ENCODE measurements around the gene OR4C5. TPM values are rescaled to one million over a fixed set of nuclear protein-coding genes. Genes with fewer than 3 reads are reported as not detected.
"Not testable (repeated sequence)": the region's sequence is repeated elsewhere in the genome, so short reads cannot be mapped to it uniquely, and the experiment has no call there.

OR4C5 gene
- total RNA-seq, 2 experiments from 2014 or later, result not detected

DNA sequence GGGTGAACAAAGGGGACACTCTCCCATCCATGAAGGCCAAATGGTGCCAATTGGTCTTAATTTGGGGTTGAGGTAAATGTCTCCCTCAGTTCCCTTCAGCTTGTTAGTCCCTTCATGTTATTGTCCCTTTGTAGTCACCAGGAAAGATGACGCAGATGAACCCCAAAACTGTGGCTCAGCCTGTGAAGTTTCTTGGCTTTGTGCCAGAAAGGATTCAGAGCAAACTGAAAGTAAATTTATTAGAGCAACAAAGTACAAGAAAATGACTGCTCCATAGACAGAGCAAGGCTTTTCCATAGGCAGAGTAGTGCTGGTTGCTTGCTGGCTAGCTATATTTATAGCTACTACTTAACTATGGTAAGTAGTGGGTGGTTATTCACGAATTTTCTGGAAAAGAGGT, 24.8 kb downstream of the OR4C5 start:
- Mint-ChIP-seq H3K27ac (peak overlapping the region; percentile 44), H3K36me3 (ENCODE audit: low read depth) (peaks cover 10% of the 10 kb centered on the region), H3K27me3 (no peaks in the 10 kb centered on the region), H3K4me1 (ENCODE audit: low read depth) (peaks cover 29% of the 10 kb centered on the region), H3K9me3 (peaks cover 3% of the 10 kb centered on the region), H3K4me3 (no peak overlapping the region)
- TF ChIP-seq, protein P1, sequence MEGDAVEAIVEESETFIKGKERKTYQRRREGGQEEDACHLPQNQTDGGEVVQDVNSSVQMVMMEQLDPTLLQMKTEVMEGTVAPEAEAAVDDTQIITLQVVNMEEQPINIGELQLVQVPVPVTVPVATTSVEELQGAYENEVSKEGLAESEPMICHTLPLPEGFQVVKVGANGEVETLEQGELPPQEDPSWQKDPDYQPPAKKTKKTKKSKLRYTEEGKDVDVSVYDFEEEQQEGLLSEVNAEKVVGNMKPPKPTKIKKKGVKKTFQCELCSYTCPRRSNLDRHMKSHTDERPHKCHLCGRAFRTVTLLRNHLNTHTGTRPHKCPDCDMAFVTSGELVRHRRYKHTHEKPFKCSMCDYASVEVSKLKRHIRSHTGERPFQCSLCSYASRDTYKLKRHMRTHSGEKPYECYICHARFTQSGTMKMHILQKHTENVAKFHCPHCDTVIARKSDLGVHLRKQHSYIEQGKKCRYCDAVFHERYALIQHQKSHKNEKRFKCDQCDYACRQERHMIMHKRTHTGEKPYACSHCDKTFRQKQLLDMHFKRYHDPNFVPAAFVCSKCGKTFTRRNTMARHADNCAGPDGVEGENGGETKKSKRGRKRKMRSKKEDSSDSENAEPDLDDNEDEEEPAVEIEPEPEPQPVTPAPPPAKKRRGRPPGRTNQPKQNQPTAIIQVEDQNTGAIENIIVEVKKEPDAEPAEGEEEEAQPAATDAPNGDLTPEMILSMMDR (IDR thresholded peaks at IDR 0.05), result no peak
- ATAC-seq (ENCODE audit: poor library complexity), result no peak
- intact Hi-C loops (cut with DNase I, micrococcal nuclease), result no loop called here
- no peak overlapping the region for H3K27ac ChIP-seq (ENCODE audit: low read depth in 1 of 2, low read length in 2 of 2)
- DNase-seq, result peak in 4 of 14 experiments; percentile 4 to 70 (median 28)
- no peaks in the 10 kb centered on the region for H3K27me3 ChIP-seq (ENCODE audit: control insufficient read depth in 1 of 2, insufficient read depth in 2 of 2, low read length in 2 of 2)
- H3K9me3 ChIP-seq (ENCODE audit: control insufficient read depth in 1 of 2, insufficient read depth in 1 of 2, low read length in 2 of 2), result peaks cover 0 to 14% of the 10 kb centered on the region in 2 experiments
- CTCF ChIA-PET, result no interaction called here
- no peaks in the 10 kb centered on the region for H3K36me3 ChIP-seq (ENCODE audit: insufficient read depth, low read length)
- H3K4me3 ChIP-seq (ENCODE audit: low read length), result no peak overlapping the region
- POLR2A ChIA-PET, result no interaction called here
- peaks cover 7% of the 10 kb centered on the region for H3K4me1 ChIP-seq (ENCODE audit: insufficient read depth, low read length)

DNA sequence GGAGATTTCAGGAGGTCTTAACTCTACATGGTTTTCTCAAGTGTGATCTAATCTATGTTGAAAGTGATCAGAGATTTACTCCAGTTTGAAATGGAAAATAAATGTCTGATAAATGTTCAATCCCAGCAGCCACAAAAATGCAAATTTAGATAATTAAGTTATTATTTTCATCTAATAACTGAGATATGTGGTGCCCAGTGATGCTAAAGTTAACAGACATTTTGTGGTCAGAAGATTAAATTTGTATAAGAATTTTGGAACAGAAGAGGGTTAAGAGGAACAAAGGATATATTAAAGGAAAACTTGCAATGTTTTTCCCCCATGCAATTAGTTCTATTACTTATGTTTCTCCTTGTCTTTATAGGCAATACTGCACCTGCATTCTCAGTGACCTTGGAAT, 41.6 kb downstream of the OR4C5 start, which contains the start of gene OR4C3:
TSS of gene OR4C3 (plus strand) at position 301 of the 400 bp plus-strand sequence. CDS start 102 bp downstream, outside the sequence.
- H3K4me3 Mint-ChIP-seq; POLR2A ChIA-PET; H3K9me3 ChIP-seq (ENCODE audit: control insufficient read depth in 1 of 2, insufficient read depth in 1 of 2, low read length in 2 of 2); H3K36me3 ChIP-seq (ENCODE audit: insufficient read depth, low read length); H3K36me3 Mint-ChIP-seq (ENCODE audit: low read depth); H3K9me3 Mint-ChIP-seq; H3K27ac ChIP-seq (ENCODE audit: low read depth in 1 of 2, low read length in 2 of 2); H3K27me3 ChIP-seq (ENCODE audit: control insufficient read depth in 1 of 2, insufficient read depth in 2 of 2, low read length in 2 of 2); H3K4me1 ChIP-seq (ENCODE audit: insufficient read depth, low read length); CTCF ChIA-PET; ATAC-seq (ENCODE audit: poor library complexity); intact Hi-C loops (cut with DNase I, micrococcal nuclease); DNase-seq; H3K4me3 ChIP-seq (ENCODE audit: low read length); H3K27ac Mint-ChIP-seq; H3K4me1 Mint-ChIP-seq (ENCODE audit: low read depth): not testable (repeated sequence)
- peaks cover 18% of the 10 kb centered on the region for H3K27me3 Mint-ChIP-seq

GRCh38 chr11:48319813-48320212, 46.5 kb downstream of the OR4C5 start:
- CTCF ChIA-PET, result not testable (repeated sequence)

More at GRCh38 chr11:48319813-48320212, 46.5 kb downstream of the OR4C5 start:
- H3K9me3 ChIP-seq (ENCODE audit: control insufficient read depth in 1 of 2, insufficient read depth in 1 of 2, low read length in 2 of 2); ATAC-seq (ENCODE audit: poor library complexity); H3K36me3 ChIP-seq (ENCODE audit: insufficient read depth, low read length); H3K4me3 ChIP-seq (ENCODE audit: low read length); H3K36me3 Mint-ChIP-seq (ENCODE audit: low read depth); H3K4me1 Mint-ChIP-seq (ENCODE audit: low read depth); H3K27ac ChIP-seq (ENCODE audit: low read depth in 1 of 2, low read length in 2 of 2); DNase-seq; H3K27me3 ChIP-seq (ENCODE audit: control insufficient read depth in 1 of 2, insufficient read depth in 2 of 2, low read length in 2 of 2); H3K4me3 Mint-ChIP-seq; H3K9me3 Mint-ChIP-seq; POLR2A ChIA-PET; H3K4me1 ChIP-seq (ENCODE audit: insufficient read depth, low read length); H3K27ac Mint-ChIP-seq: not testable (repeated sequence)
- intact Hi-C loops (cut with DNase I, micrococcal nuclease), result loop anchor here in 1 of 2 experiments (10.0 kb wide), 1 partner anchor 1195 kb away; no protein-coding TSS in a partner anchor
- H3K27me3 Mint-ChIP-seq, result peaks cover 23% of the 10 kb centered on the region

Other genes starting within 250 kb of the OR4C5 start
- not detected for gene OR4B1, start 149.7 kb downstream of the OR4C5 start, total RNA-seq
- not detected for gene OR4X2, start 121.4 kb downstream of the OR4C5 start, total RNA-seq
- not detected for gene OR4X1, start 102.6 kb downstream of the OR4C5 start, total RNA-seq
- not detected for gene OR4S1, start 60.2 kb downstream of the OR4C5 start, total RNA-seq
- not detected for gene OR4C3, start 41.5 kb downstream of the OR4C5 start, total RNA-seq
- not detected for gene OR4A47, start 122.3 kb upstream of the OR4C5 start, total RNA-seq

All from CD4-positive, alpha-beta T cell (primary cell).